ENCODE results near the gene C22orf39.

C22orf39 gene

DNA sequence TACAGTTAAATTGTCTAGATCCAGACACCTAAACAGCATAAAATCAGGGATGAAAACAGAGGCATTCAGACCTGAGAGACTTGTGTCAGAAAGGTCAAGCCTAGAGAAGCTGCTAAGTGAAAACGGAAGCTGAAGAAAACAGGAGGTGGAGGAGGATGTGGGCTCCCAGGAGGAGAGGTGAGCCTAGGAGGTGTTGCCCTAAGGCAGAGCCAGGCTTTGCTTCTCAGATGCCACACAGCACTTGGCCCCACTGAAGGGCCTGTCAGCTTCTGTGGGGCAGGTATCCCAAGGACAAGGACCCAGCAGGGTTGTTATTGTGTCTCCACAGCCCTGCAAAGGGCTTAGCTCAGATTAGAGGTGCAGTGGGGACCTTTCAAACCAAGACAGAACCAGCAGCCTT is 17.0 kb upstream of the C22orf39 start:
- no CpG with 5 or more reads among the region's 1 CpG for WGBS (ENCODE audit: insufficient coverage, insufficient read length)
- Histone ChIP-seq H3K27me3 (ENCODE audit: control insufficient read depth, insufficient read depth, low read length) (no peaks in the 10 kb centered on the region), H3K4me1 (ENCODE audit: control insufficient read depth, insufficient read depth, low read length) (no peaks in the 10 kb centered on the region), H3K27ac (ENCODE audit: low read length) (no peak overlapping the region), H3K9me3 (ENCODE audit: control insufficient read depth, insufficient read depth, low read length) (no peaks in the 10 kb centered on the region), H3K36me3 (ENCODE audit: control insufficient read depth, insufficient read depth, low read length) (peaks cover 25% of the 10 kb centered on the region), H3K4me3 (ENCODE audit: low read length) (no peak overlapping the region)
- no peak for DNase-seq (ENCODE audit: low read depth, low spot score)

DNA sequence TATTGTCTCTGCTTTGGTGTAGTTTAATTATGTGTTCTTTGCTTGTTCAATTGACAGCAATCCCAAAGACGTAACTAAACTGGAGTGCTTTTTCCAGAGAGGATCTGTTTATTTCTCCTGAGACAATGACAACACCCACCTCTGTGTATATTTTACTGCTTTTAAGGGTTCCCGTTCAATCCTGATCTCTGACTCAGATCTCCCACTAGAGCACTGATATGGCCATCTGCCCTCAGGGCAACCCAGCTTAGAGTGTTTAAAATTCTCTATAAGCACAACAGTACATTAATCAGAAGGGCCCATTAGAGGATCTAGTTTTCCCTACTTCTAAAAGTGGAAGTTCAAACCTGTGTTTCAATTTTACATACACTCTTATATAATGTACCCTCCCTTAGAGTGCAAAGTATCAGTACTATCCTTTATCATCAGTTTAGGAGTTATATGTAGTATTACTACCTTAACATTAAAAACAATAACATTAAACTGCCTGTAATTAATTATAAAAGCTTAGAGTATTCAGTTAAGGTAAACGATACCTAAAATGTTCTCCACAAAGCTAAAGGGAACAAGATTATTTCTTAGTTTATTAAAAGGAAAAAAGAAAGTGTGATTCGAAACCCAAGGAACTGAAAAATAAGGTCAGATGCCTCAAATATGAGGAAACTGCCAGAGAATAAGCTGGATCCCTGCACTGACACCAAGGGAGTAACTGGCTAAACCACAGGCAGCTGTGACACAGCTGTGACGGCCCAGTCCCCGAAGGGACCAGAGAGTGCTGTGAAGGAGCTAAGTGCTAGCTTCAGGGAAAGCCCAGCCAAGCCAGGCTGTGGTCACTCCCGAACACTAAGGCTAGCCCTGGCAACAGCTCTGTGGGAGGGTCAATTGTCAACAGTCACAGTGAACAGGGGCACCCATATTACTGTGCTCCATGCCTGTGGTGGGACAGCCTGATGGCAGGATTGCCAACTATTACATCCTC is 16.3 kb upstream of the C22orf39 start:
- WGBS (ENCODE audit: insufficient coverage, insufficient read length), result no CpG with 5 or more reads among the region's 7 CpGs
- no peak for DNase-seq (ENCODE audit: low read depth, low spot score)

DNA sequence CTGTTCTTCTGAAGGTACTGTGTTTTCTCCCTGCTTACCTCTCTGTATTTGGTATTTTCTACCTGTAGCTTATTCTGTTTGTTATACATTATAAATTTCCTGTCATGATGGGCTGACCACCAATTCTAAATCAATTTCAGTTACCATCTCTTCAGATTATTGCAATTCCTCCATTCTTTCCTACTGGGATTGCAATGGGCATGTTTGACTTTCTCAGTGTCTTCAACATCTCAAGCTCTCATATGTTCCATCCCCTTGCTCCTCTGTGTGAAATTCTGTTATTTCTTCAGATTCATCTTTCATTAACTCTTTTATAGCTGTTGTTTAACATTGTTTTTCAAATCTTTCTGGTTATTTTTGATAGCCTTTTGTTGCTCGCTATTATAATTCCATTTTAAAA is 15.5 kb upstream of the C22orf39 start:
- WGBS (ENCODE audit: insufficient coverage, insufficient read length), result no CpG with 5 or more reads among the region's 1 CpG
- no peak overlapping the region for H3K27ac ChIP-seq (ENCODE audit: low read length)
- DNase-seq (ENCODE audit: low read depth, low spot score), result no peak
- no peaks in the 10 kb centered on the region for H3K27me3 ChIP-seq (ENCODE audit: control insufficient read depth, insufficient read depth, low read length)
- no peak overlapping the region for H3K4me3 ChIP-seq (ENCODE audit: low read length)
- no peaks in the 10 kb centered on the region for H3K9me3 ChIP-seq (ENCODE audit: control insufficient read depth, insufficient read depth, low read length)
- peaks cover 23% of the 10 kb centered on the region; the same call in 1 of the 2 replicates for H3K36me3 ChIP-seq (ENCODE audit: control insufficient read depth, insufficient read depth, low read length)
- H3K4me1 ChIP-seq (ENCODE audit: control insufficient read depth, insufficient read depth, low read length), result no peaks in the 10 kb centered on the region

More for the DNA sequence above, 16.3 kb upstream of the C22orf39 start:
- Histone ChIP-seq H3K4me1 (ENCODE audit: control insufficient read depth, insufficient read depth, low read length) (no peaks in the 10 kb centered on the region), H3K9me3 (ENCODE audit: control insufficient read depth, insufficient read depth, low read length) (no peaks in the 10 kb centered on the region), H3K27ac (ENCODE audit: low read length) (no peak overlapping the region), H3K27me3 (ENCODE audit: control insufficient read depth, insufficient read depth, low read length) (no peaks in the 10 kb centered on the region), H3K36me3 (ENCODE audit: control insufficient read depth, insufficient read depth, low read length) (peaks cover 22% of the 10 kb centered on the region; the same call in 1 of the 2 replicates), H3K4me3 (ENCODE audit: low read length) (no peak overlapping the region)

DNA sequence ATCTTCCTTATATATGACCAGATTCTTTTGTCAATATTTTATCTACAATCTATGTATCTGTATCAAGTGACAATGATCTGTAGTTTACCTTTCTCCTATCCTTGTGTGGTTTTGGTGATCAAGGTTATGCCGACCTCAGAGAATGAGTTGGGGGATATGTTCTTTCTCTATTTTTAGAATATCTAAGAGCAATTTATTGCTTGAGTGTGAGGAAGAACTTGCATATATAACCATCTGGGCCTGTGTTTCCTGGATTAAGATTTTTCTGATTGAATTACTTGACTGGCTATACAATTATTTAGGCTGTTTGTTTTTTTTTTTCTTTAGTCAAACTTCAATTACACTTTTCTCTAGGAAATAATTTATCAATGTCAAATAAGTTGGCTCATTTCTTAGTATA is 14.0 kb upstream of the C22orf39 start:
- Histone ChIP-seq H3K27me3 (ENCODE audit: control insufficient read depth, insufficient read depth, low read length) (no peaks in the 10 kb centered on the region), H3K4me1 (ENCODE audit: control insufficient read depth, insufficient read depth, low read length) (no peaks in the 10 kb centered on the region), H3K4me3 (ENCODE audit: low read length) (no peak overlapping the region), H3K9me3 (ENCODE audit: control insufficient read depth, insufficient read depth, low read length) (no peaks in the 10 kb centered on the region), H3K27ac (ENCODE audit: low read length) (no peak overlapping the region), H3K36me3 (ENCODE audit: control insufficient read depth, insufficient read depth, low read length) (peaks cover 22% of the 10 kb centered on the region)
- no CpG with 5 or more reads among the region's 1 CpG for WGBS (ENCODE audit: insufficient coverage, insufficient read length)
- DNase-seq (ENCODE audit: low read depth, low spot score), result no peak

DNA sequence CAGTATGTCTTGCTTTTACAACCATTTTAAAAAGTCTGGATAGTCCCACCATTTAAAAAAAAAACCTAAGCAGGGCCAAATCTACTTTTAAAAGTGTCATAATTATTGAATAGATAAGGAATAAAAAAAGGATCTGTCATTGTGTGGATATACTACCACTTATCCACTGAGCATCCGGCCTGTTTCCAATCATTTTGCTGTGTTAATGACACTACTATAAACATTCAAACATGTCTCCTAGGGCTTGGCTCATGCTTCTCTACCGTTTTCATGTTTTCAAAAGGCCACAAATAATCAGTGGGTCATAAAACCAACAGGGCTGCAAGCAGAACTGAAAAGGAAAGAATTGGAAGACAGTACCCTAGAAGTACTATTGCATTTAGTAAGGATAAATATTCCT is 12.5 kb upstream of the C22orf39 start:
- Histone ChIP-seq H3K27ac (ENCODE audit: low read length) (no peak overlapping the region), H3K27me3 (ENCODE audit: control insufficient read depth, insufficient read depth, low read length) (no peaks in the 10 kb centered on the region), H3K4me3 (ENCODE audit: low read length) (no peak overlapping the region), H3K36me3 (ENCODE audit: control insufficient read depth, insufficient read depth, low read length) (peaks cover 26% of the 10 kb centered on the region), H3K4me1 (ENCODE audit: control insufficient read depth, insufficient read depth, low read length) (no peaks in the 10 kb centered on the region), H3K9me3 (ENCODE audit: control insufficient read depth, insufficient read depth, low read length) (no peaks in the 10 kb centered on the region)
- no CpG with 5 or more reads among the region's 2 CpGs for WGBS (ENCODE audit: insufficient coverage, insufficient read length)
- DNase-seq (ENCODE audit: low read depth, low spot score), result no peak

DNA sequence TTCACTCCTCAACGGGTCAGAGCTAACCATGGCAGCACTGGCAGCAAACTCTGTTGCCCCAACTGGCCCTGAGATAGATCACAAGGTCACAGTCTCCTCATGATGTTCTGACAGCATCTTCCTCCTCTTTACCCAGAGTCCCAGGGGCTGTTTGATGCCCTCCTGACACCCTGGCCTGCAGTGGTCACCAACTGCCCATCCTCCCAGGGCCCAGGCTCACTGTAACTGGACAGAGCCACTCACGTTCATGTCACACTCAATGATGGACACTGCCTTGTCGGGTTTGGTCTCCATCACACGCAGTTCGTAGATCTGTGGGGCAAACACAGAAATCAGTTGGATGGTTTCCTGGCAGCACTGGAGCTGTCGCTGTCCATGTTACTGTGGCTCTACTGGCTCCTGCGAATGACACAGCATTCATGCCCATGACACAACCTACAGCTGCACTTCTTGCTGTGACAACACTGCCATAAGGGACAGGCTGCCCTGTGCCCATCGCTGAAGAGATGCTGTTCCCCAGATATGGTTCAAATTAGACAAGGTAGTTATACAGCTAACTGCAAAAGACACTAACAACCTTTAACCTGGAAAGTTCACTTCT is 10.4 kb upstream of the C22orf39 start:
- no CpG with 5 or more reads among the region's 8 CpGs for WGBS (ENCODE audit: insufficient coverage, insufficient read length)
- H3K36me3 ChIP-seq (ENCODE audit: control insufficient read depth, insufficient read depth, low read length), result peaks cover 25% of the 10 kb centered on the region
- DNase-seq (ENCODE audit: low read depth, low spot score), result no peak
- H3K27me3 ChIP-seq (ENCODE audit: control insufficient read depth, insufficient read depth, low read length), result no peaks in the 10 kb centered on the region
- no peaks in the 10 kb centered on the region for H3K4me1 ChIP-seq (ENCODE audit: control insufficient read depth, insufficient read depth, low read length)
- no peak overlapping the region for H3K4me3 ChIP-seq (ENCODE audit: low read length)
- H3K9me3 ChIP-seq (ENCODE audit: control insufficient read depth, insufficient read depth, low read length), result no peaks in the 10 kb centered on the region
- H3K27ac ChIP-seq (ENCODE audit: low read length), result no peak overlapping the region

DNA sequence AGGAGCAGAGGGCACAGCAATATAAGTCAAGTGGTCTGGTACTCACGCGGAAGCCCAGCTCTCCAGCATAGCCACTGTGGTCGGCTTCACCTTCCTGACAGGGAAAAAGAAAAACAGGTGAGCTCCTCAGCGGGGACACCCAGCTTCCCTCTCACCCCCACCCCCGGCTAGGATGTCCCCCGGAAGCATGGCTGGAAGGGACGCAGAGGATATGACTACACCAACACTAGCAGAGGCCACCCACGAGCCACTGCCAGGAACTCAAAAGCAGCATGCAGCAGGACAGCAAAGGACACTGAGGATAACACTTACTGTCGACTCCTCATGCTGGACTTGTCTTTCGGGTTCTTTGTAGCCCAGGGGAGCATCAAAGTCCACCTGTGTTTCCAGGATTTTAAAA is 9.0 kb upstream of the C22orf39 start:
- no CpG with 5 or more reads among the region's 10 CpGs for WGBS (ENCODE audit: insufficient coverage, insufficient read length)
- DNase-seq (ENCODE audit: low read depth, low spot score), result no peak
- Histone ChIP-seq H3K4me1 (ENCODE audit: control insufficient read depth, insufficient read depth, low read length) (no peaks in the 10 kb centered on the region), H3K27me3 (ENCODE audit: control insufficient read depth, insufficient read depth, low read length) (no peaks in the 10 kb centered on the region), H3K36me3 (ENCODE audit: control insufficient read depth, insufficient read depth, low read length) (peaks cover 25% of the 10 kb centered on the region), H3K9me3 (ENCODE audit: control insufficient read depth, insufficient read depth, low read length) (no peaks in the 10 kb centered on the region), H3K27ac (ENCODE audit: low read length) (no peak overlapping the region), H3K4me3 (ENCODE audit: low read length) (no peak overlapping the region)

DNA sequence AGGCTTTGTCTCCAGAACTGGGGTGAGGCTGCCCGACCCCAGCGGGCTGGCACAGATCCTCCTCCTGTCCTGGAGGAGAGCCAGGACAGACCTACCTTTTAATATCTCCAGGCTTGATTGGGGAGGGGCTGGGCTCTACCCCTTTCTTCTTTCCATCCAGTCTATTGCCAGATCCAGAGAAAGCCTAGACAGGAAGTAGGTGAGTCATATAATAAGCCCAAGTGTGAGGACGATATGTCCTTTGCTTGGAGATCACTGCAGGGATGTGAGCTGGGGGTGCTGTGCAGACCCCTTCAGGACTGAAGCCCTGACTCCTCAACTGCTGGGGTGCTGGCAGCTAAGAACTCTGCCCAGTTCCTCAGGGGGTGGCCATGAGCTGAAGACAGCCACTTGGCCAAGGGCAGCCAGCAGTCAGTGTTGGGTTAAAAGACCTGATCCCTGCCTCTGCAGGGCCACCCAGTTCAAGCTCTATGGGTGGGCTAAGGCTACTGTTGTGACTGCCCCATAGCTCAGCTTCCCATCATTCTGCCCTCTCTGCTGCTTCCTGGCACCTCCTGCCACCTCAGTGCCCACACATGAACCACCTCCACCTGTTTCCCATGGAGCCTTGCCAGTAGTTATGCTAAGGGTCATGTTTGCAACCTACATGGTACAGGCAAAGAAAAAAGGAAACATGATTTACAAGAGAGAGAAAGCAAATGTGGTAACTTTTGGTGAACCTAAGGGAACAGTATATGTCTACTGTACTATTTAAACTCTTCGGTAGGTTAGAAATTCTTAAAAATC is 8.3 kb upstream of the C22orf39 start:
- Histone ChIP-seq H3K4me1 (ENCODE audit: control insufficient read depth, insufficient read depth, low read length) (no peaks in the 10 kb centered on the region), H3K36me3 (ENCODE audit: control insufficient read depth, insufficient read depth, low read length) (peaks cover 25% of the 10 kb centered on the region), H3K27ac (ENCODE audit: low read length) (no peak overlapping the region), H3K4me3 (ENCODE audit: low read length) (no peak overlapping the region), H3K27me3 (ENCODE audit: control insufficient read depth, insufficient read depth, low read length) (no peaks in the 10 kb centered on the region), H3K9me3 (ENCODE audit: control insufficient read depth, insufficient read depth, low read length) (no peaks in the 10 kb centered on the region)
- DNase-seq (ENCODE audit: low read depth, low spot score), result no peak
- no CpG with 5 or more reads among the region's 4 CpGs for WGBS (ENCODE audit: insufficient coverage, insufficient read length)

DNA sequence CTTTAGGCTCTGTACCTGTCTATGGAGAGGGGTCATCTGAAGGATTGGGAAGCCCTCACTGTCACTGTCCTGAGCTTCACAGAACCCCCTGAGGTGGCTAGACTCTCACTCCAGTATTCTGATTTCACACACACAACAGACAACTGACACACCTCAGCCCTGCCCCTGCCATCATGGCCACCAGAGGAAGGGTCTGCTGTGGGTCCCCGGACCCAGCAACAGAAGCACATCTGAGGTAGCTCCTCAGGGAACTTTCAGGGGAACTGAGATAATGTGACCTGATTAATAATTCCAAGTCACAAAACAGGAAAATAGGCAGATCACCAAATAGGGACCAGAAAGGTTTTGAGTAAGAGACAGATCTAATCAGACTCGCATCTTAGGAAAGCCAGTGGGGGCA is 7.5 kb upstream of the C22orf39 start:
- Histone ChIP-seq H3K4me1 (ENCODE audit: control insufficient read depth, insufficient read depth, low read length) (no peaks in the 10 kb centered on the region), H3K27ac (ENCODE audit: low read length) (no peak overlapping the region), H3K4me3 (ENCODE audit: low read length) (no peak overlapping the region), H3K9me3 (ENCODE audit: control insufficient read depth, insufficient read depth, low read length) (no peaks in the 10 kb centered on the region), H3K36me3 (ENCODE audit: control insufficient read depth, insufficient read depth, low read length) (peaks cover 25% of the 10 kb centered on the region), H3K27me3 (ENCODE audit: control insufficient read depth, insufficient read depth, low read length) (no peaks in the 10 kb centered on the region)
- DNase-seq (ENCODE audit: low read depth, low spot score), result no peak
- WGBS (ENCODE audit: insufficient coverage, insufficient read length), result no CpG with 5 or more reads among the region's 2 CpGs

DNA sequence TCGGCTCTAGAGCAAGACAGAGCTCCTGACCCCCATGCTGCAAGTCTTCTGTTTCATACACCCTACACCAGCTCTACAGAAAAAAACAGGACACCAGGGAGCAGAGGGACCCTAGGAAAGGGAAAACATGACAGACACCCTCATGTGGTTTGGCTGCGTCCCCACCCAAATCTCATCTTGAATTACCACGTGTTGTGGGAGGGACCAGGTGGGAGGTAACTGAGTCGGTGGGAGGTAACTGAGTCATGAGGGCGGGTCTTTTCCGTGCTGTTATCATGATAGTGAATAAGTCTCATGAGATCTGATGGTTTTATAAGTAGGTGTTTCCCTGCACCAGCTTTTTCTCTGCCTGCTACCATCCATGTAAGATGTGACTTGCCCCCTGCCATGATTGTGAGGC is 6.6 kb upstream of the C22orf39 start:
- Histone ChIP-seq H3K4me3 (ENCODE audit: low read length) (no peak overlapping the region), H3K9me3 (ENCODE audit: control insufficient read depth, insufficient read depth, low read length) (no peaks in the 10 kb centered on the region), H3K4me1 (ENCODE audit: control insufficient read depth, insufficient read depth, low read length) (no peaks in the 10 kb centered on the region), H3K36me3 (ENCODE audit: control insufficient read depth, insufficient read depth, low read length) (peaks cover 25% of the 10 kb centered on the region), H3K27me3 (ENCODE audit: control insufficient read depth, insufficient read depth, low read length) (no peaks in the 10 kb centered on the region), H3K27ac (ENCODE audit: low read length) (no peak overlapping the region)
- no CpG with 5 or more reads among the region's 6 CpGs for WGBS (ENCODE audit: insufficient coverage, insufficient read length)
- DNase-seq (ENCODE audit: low read depth, low spot score), result no peak

Data from iPS DF 6.9 (cell line).